Astrocyte of the cerebellum (primary cell): ENCODE data around the gene MVB12A.

Experiments
- DNase-seq: peaks from one replicate; pipeline ENCODE4 v3.0.0-alpha.2; 2011; ENCODE audit warnings: low read depth
- H3K4me3 ChIP-seq: 2 replicates; pipeline ENCODE4 v1.5.1; 2011; ENCODE audit warnings: mild to moderate bottlenecking, low read depth, low read length, moderate library complexity
- in situ Hi-C: cut with HindIII; loops from 2 replicates; pipeline ENCODE4 v1.10.0; 2017; ENCODE audit warnings: low sequenced_read_pairs
- TF ChIP-seq, protein P1 (sequence below): IDR thresholded peaks from 2 replicates; pipeline ENCODE4 v1.5.1; 2012; ENCODE audit warnings: low read length, low read depth, moderate library complexity, mild to moderate bottlenecking; ENCODE audit errors: missing control alignments

MVB12A gene

DNA sequence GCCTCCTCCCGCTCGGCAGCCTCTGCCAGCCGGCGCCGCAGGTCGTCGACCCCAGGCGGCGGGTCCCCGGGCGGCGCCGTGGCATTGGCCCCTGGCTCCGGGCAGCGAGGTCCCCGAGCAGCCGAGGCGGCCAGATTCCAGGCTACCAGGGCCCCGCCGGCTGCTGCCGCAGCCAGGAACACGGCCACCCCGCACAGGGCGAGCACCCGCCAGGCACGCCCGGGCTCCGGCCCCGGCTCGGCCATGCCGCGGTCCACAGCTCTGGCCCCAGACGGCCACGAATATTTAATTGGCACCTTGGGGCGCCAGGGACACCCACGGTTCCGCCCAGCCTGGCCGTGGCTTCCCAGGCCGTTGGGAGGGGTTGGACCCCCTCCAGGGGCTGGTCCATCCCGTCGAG is 25.9 kb upstream of the MVB12A start, which contains the start of gene CCDC194:
Gene CCDC194, minus strand, starts transcription at position 283 of the 400 bp plus-strand sequence. Its CDS starts 38 bp downstream, at position 245.
- in situ Hi-C loops: no loop called here
- TF ChIP-seq, protein P1, sequence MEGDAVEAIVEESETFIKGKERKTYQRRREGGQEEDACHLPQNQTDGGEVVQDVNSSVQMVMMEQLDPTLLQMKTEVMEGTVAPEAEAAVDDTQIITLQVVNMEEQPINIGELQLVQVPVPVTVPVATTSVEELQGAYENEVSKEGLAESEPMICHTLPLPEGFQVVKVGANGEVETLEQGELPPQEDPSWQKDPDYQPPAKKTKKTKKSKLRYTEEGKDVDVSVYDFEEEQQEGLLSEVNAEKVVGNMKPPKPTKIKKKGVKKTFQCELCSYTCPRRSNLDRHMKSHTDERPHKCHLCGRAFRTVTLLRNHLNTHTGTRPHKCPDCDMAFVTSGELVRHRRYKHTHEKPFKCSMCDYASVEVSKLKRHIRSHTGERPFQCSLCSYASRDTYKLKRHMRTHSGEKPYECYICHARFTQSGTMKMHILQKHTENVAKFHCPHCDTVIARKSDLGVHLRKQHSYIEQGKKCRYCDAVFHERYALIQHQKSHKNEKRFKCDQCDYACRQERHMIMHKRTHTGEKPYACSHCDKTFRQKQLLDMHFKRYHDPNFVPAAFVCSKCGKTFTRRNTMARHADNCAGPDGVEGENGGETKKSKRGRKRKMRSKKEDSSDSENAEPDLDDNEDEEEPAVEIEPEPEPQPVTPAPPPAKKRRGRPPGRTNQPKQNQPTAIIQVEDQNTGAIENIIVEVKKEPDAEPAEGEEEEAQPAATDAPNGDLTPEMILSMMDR: no peak
- DNase-seq: no peak
- H3K4me3 ChIP-seq: no peak within 1 kb of the TSS

DNA sequence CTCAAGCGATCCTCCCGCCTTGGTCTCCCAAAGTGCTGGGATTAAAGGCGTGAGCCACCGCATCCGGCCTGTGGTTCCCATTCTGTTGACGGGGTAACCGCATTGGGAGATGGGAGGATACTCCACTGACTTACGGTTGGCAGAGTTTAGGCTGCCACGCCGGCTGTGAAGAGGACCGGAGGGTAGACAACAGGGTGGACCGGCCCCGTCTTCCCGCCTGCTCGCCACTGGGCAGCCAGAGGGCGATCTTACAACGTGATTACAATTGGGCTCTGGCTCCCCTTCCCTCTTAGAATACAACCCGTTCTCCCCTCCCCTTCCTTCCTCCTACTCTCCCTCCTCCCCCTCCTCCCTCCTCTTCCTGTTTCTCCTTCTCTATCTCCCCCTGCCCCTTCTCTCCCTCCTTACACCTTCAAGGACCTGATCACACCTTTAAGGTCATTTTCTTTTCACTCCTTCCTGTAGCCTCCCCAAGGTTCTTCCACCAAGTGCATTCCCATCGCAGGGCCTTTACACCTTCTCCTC is 24.9 kb upstream of the MVB12A start:
- no peak overlapping the region for H3K4me3 ChIP-seq
- TF ChIP-seq, protein P1: peak; percentile 64
- no peak for DNase-seq
- in situ Hi-C loops: no loop called here

DNA sequence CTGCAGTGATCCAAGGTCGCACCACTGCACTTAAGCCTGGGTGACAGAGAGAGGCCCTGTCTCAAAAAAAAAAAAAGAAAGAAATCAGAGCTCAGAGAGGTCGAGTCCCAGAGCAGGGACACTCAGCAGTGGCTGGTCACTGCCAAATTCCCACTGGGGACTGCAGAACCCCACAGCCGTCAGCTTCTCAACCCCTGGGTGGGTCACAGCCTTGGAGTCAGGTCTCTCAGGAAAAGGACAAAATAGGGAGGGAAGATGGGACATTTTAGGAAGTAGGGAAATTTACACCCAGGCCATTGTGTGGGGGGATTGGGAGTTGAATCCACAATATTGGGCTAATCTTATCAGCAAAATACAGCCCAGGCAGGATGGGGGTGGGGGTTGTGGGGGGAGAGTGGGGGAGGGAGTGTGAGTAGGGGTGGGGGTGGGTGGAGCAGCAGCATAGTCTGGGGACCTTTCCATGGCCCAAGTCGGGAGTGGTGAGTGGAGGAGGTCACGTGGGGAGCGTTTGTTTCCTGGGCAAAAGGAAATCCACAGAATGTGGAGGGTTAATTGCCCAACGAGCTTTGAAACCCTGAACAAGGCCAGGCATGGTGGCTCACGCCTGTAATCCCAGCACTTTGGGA is 20.8 kb upstream of the MVB12A start:
- TF ChIP-seq, protein P1: no peak
- in situ Hi-C loops: no loop called here
- DNase-seq: no peak
- H3K4me3 ChIP-seq: no peak overlapping the region

DNA sequence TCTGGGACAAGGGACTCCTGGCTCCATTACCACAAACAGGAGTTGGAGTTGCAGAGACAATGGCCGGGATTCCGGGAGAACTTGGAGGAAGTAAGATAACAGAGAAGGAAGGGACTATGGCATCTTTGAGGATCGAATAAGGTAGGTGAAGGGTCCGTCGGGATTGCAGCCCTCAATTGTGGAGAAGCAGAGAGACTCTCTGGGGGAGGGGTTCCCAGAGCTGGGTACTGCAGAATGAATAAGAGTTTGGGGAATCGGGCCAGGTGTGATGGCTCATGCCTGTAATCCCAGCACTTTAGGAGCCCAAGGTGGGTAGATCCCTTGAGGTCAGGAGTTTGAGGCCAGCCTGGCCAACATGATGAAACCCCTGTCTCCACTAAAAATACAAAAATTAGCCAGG is 18.2 kb upstream of the MVB12A start:
- DNase-seq: no peak
- H3K4me3 ChIP-seq: no peak overlapping the region
- in situ Hi-C loops: no loop called here
- TF ChIP-seq, protein P1: no peak

DNA sequence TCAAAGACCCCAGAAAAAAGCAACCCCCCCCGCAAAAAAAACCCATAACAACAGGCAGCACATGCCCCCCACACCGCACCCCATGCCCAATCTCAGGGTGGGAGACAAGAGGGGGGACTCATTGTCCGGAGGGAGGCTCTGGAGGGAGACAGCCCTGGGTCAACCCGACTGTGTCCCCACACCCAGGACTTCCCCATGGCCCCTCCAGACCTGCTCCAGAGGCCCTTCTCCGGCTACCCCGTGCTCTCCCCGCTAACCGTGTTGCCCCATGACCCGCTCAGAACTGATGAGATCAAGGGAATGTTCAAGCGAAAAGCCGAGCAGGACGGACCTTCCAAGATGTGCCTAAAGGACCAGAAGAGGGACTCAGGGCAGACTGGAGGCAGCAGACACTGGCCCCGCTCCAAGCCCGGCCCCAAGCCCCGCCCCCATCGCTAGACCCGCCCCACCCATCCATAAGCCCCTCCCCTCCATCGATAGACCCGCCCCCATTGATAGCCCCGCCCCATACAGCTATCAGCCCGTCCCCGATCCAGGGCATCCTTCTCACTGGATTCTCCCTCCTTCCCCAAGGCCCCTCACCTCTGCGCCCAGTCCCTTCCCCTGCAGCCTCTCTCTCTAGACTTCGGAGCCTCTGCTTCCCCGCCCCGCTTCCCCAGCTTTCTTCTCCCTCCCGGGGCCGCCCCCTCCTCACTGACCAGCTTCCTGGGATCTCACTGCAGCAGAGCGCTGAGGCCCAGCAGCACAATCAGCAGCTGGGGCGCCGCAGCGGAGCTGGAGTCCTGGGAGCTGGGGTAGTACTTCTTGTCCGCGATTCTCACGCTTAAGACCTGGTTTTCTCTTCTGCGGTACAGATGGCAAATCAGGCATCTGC is 16.6 kb upstream of the MVB12A start:
- H3K4me3 ChIP-seq: no peak overlapping the region
- DNase-seq: no peak
- in situ Hi-C loops: no loop called here
- TF ChIP-seq, protein P1: no peak

DNA sequence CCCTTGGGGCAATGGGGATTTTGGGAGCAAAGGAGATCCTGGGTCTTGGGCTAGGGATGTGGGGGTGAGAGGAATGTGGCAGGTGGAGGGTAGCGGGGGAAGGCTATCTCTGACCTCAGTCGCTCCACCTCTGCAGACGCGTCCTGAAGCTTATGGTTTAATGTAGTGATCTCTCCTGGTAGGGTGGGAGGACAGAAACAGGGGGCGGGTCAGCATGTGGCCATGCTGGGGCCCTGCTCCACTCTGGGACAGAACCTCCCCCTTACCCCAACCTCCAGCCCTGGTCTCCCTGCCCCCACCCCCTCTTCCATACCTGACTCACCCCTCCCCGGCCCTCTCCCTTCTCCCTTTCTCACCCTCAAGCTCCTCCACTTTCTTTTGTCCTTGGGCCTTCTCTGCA is 15.8 kb upstream of the MVB12A start:
- DNase-seq: no peak
- in situ Hi-C loops: no loop called here
- no peak overlapping the region for H3K4me3 ChIP-seq
- TF ChIP-seq, protein P1: no peak
